GM12878 (cell line): ENCODE measurements around the gene CNGA1. TPM values are rescaled to one million over a fixed set of nuclear protein-coding genes. Genes with fewer than 3 reads are reported as not detected.
A peak's percentile ranks its signal among the peaks of the same experiment; 100 is the strongest.

ENCODE experiments used
- BCL11A ChIP-seq: IDR thresholded peaks from 2 replicates; pipeline ENCODE4 v1.6.1; 2011; ENCODE audit warnings: low read depth, low read length
- CBX5 ChIP-seq: sonication (generic); IDR thresholded peaks from 2 replicates; pipeline ENCODE4 v1.6.1; 2016; ENCODE audit warnings: low read depth, moderate library complexity, mild to moderate bottlenecking, inconsistent platforms
- CEBPB ChIP-seq, 2 experiments: fragments of 150-350 bp in 1 of 2; IDR thresholded peaks; 2 replicates each; pipeline ENCODE4 v1.6.1; 2012 to 2014; ENCODE audit warnings: low read depth in 2 of 2, low read length in 2 of 2, borderline replicate concordance in 1 of 2, inconsistent platforms in 1 of 2
- CHD2 ChIP-seq: IDR thresholded peaks from 2 replicates; pipeline ENCODE4 v1.6.1; 2011; ENCODE audit warnings: low read depth, low read length, improper control_type of control experiment, borderline replicate concordance
- EGR1 ChIP-seq, 2 experiments: IDR thresholded peaks; 1 replicate in 1 of 2; 2 replicates in 1 of 2; pipeline ENCODE4 v1.6.1; 2011 to 2012; ENCODE audit warnings: low read depth in 2 of 2, low read length in 2 of 2, borderline replicate concordance in 1 of 2, mild to moderate bottlenecking in 1 of 2, moderate library complexity in 1 of 2
- EP300 ChIP-seq, 2 experiments: fragments of 150-350 bp in 1 of 2; IDR thresholded peaks; 2 replicates each; pipeline ENCODE4 v1.6.1; 2011 to 2012; ENCODE audit warnings: low read depth in 2 of 2, low read length in 2 of 2, borderline replicate concordance in 1 of 2, improper control_type of control experiment in 1 of 2, inconsistent platforms in 1 of 2; ENCODE audit not compliant: control insufficient read depth in 1 of 2
- HDAC6 ChIP-seq: fragments of 200-600 bp; sonication (generic); IDR thresholded peaks from one replicate; pipeline ENCODE4 v1.8.0; 2017; ENCODE audit warnings: antibody characterized with exemption; ENCODE audit not compliant: unreplicated experiment
- IKZF2 ChIP-seq, 2 experiments: fragments of 450-650 bp; IDR thresholded peaks; 2 replicates each; pipeline ENCODE4 v1.6.1; 2017; ENCODE audit warnings: mild to moderate bottlenecking in 2 of 2, moderate library complexity in 2 of 2
- KDM1A ChIP-seq: fragments of 200-600 bp; sonication (generic); IDR thresholded peaks from 2 replicates; pipeline ENCODE4 v1.6.1; 2016; ENCODE audit warnings: borderline replicate concordance
- MYC ChIP-seq: IDR thresholded peaks from 2 replicates; pipeline ENCODE4 v1.6.1; 2011; ENCODE audit warnings: mild to moderate bottlenecking, low read length, moderate library complexity, inconsistent platforms; ENCODE audit not compliant: insufficient read depth, insufficient replicate concordance, insufficient read length, severe bottlenecking
- NFXL1 ChIP-seq: fragments of 450-650 bp; IDR thresholded peaks from 2 replicates; pipeline ENCODE4 v1.6.1; 2017; ENCODE audit warnings: antibody characterized with exemption, mild to moderate bottlenecking, borderline replicate concordance
- NFYA ChIP-seq: IDR thresholded peaks from 2 replicates; pipeline ENCODE4 v1.6.1; 2011; ENCODE audit warnings: low read depth, mild to moderate bottlenecking, low read length, improper control_type of control experiment, borderline replicate concordance
- POLR2A ChIP-seq: IDR thresholded peaks from 2 replicates; pipeline ENCODE4 v1.6.1; 2011; ENCODE audit warnings: low read depth, mild to moderate bottlenecking, low read length
- POU2F2 ChIP-seq: IDR thresholded peaks from 3 replicates; pipeline ENCODE4 v1.6.1; 2011; ENCODE audit warnings: low read depth, mild to moderate bottlenecking, low read length, borderline replicate concordance
- SMAD1 ChIP-seq: fragments of 450-650 bp; IDR thresholded peaks from 2 replicates; pipeline ENCODE4 v1.6.1; 2018; ENCODE audit warnings: mild to moderate bottlenecking, low read depth; ENCODE audit not compliant: partially characterized antibody
- STAT3 ChIP-seq: IDR thresholded peaks from 2 replicates; pipeline ENCODE4 v1.6.1; 2011; ENCODE audit warnings: low read depth, low read length, improper control_type of control experiment
- USF1 ChIP-seq: IDR thresholded peaks from 2 replicates; pipeline ENCODE4 v1.6.1; 2011; ENCODE audit warnings: borderline replicate concordance, low read depth, mild to moderate bottlenecking, moderate library complexity, mixed read lengths, low read length; ENCODE audit not compliant: insufficient read depth; ENCODE audit errors: extremely low read length
- ZBED1 ChIP-seq: IDR thresholded peaks from 2 replicates; pipeline ENCODE4 v1.6.1; 2016; ENCODE audit warnings: borderline replicate concordance
- ZNF217 ChIP-seq: fragments of 450-650 bp; IDR thresholded peaks from 2 replicates; pipeline ENCODE4 v1.6.1; 2017; ENCODE audit warnings: antibody characterized with exemption, mild to moderate bottlenecking
- ZNF274 ChIP-seq: IDR thresholded peaks from one replicate; pipeline ENCODE4 v1.8.0; 2011; ENCODE audit not compliant: insufficient read length, insufficient read depth
- ZSCAN29 ChIP-seq: fragments of 450-650 bp; IDR thresholded peaks from 2 replicates; pipeline ENCODE4 v1.6.1; 2017; ENCODE audit warnings: mild to moderate bottlenecking, moderate library complexity
- polyA plus RNA-seq, 11 experiments: library from polyadenylated mRNA; depleted of rRNA in 4 of 11; unstranded in 6 of 11; stranded (reverse) in 5 of 11; fragments of >200 nt; fragmentation: Nextera tagmentation in 4 of 11; fragmentation: Illumina TruSeq in 1 of 11; extraction: Ambion mirVana in 4 of 11; extraction: Trizol in 1 of 11; gene quantifications; 1 replicate in 1 of 11; 2 replicates in 10 of 11; pipeline versions ENCODE4 v1.2.1 to v1.2.3, GENCODE V29; 2011 to 2016; ENCODE audit warnings: inconsistent platforms in 2 of 11, missing spikeins in 2 of 11, low read depth in 1 of 11
- total RNA-seq, 4 experiments: library from RNA; depleted of rRNA in 3 of 4; stranded (reverse); fragments of >200 nt in 3 of 4; fragmentation: Illumina TruSeq in 1 of 4; extraction: Trizol in 1 of 4; gene quantifications; 2 replicates each; pipeline versions ENCODE4 v1.2.1 to v1.2.3, GENCODE V29; 2013 to 2021
- TF ChIP-seq, protein P1 (sequence below): fragments of 450-650 bp; IDR thresholded peaks from 2 replicates; pipeline ENCODE4 v1.6.1; 2017; ENCODE audit warnings: mild to moderate bottlenecking, low read depth, inconsistent platforms; ENCODE audit not compliant: poor library complexity, severe bottlenecking
- TF ChIP-seq, protein P2 (sequence below): fragments of 450-650 bp; IDR thresholded peaks from 2 replicates; pipeline ENCODE4 v1.6.1; 2017; ENCODE audit warnings: mild to moderate bottlenecking, moderate library complexity
- TF ChIP-seq, protein P3 (sequence below): IDR thresholded peaks from 2 replicates; pipeline ENCODE4 v1.6.1; 2012; ENCODE audit warnings: low read depth, low read length, improper control_type of control experiment

Gene CNGA1
- total and polyA plus RNA-seq, 10 of the 15 experiments (the other 5 are each of a cell fraction or from before 2014, with no cell fraction given): 0.38 to 14.2 (median 5.1) TPM

DNA sequence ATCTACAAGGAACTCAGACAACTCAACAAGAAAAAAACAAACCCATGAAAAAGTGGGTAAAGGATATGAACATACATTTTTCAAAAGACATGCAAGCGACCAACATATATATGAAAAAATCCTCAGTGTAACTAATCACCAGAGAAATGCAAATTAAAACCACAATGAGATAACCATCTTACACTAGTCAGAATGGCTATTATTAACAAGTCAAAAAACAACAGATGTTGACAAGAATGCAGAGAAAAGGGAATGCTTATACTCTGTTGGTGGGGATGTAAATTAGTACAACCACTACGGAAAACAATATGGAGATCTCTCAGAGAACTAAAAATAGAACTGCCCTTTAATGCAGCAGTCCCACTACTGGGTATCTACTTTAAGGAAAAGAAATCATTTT lies 12.2 kb upstream of the CNGA1 start (continued):
- TF ChIP-seq MYC (no peak), ZSCAN29 (no peak), IKZF2 (IDR thresholded peaks at IDR 0.05) (peak; percentile 12 to 47; a peak in 2 of 4 replicates), CHD2 (no peak), NFYA (no peak), CBX5 (no peak), ZNF274 (no peak), USF1 (no peak), POLR2A (no peak), EGR1 (IDR thresholded peaks at IDR 0.05; ENCODE audit: borderline replicate concordance in 1 of 2, low read depth in 2 of 2, low read length in 2 of 2) (no peak), BCL11A (no peak), KDM1A (no peak), ZBED1 (peak; percentile 59; the same call in 1 of the 2 replicates), STAT3 (no peak), EP300 (IDR thresholded peaks at IDR 0.05; ENCODE audit: borderline replicate concordance in 1 of 2, control insufficient read depth in 1 of 2, low read depth in 2 of 2, low read length in 2 of 2) (no peak), ZNF217 (0 out of 2 replicates have a peak, but pooled peaks have one; percentile 22), HDAC6 (no peak), SMAD1 (no peak), NFXL1 (no peak), CEBPB (IDR thresholded peaks at IDR 0.05; ENCODE audit: borderline replicate concordance in 1 of 2, low read depth in 2 of 2, low read length in 2 of 2) (no peak), POU2F2 (peak; percentile 70; the same call in 2 of the 3 replicates)
- TF ChIP-seq, protein P1, sequence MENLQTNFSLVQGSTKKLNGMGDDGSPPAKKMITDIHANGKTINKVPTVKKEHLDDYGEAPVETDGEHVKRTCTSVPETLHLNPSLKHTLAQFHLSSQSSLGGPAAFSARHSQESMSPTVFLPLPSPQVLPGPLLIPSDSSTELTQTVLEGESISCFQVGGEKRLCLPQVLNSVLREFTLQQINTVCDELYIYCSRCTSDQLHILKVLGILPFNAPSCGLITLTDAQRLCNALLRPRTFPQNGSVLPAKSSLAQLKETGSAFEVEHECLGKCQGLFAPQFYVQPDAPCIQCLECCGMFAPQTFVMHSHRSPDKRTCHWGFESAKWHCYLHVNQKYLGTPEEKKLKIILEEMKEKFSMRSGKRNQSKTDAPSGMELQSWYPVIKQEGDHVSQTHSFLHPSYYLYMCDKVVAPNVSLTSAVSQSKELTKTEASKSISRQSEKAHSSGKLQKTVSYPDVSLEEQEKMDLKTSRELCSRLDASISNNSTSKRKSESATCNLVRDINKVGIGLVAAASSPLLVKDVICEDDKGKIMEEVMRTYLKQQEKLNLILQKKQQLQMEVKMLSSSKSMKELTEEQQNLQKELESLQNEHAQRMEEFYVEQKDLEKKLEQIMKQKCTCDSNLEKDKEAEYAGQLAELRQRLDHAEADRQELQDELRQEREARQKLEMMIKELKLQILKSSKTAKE: no peak
- TF ChIP-seq, protein P2, sequence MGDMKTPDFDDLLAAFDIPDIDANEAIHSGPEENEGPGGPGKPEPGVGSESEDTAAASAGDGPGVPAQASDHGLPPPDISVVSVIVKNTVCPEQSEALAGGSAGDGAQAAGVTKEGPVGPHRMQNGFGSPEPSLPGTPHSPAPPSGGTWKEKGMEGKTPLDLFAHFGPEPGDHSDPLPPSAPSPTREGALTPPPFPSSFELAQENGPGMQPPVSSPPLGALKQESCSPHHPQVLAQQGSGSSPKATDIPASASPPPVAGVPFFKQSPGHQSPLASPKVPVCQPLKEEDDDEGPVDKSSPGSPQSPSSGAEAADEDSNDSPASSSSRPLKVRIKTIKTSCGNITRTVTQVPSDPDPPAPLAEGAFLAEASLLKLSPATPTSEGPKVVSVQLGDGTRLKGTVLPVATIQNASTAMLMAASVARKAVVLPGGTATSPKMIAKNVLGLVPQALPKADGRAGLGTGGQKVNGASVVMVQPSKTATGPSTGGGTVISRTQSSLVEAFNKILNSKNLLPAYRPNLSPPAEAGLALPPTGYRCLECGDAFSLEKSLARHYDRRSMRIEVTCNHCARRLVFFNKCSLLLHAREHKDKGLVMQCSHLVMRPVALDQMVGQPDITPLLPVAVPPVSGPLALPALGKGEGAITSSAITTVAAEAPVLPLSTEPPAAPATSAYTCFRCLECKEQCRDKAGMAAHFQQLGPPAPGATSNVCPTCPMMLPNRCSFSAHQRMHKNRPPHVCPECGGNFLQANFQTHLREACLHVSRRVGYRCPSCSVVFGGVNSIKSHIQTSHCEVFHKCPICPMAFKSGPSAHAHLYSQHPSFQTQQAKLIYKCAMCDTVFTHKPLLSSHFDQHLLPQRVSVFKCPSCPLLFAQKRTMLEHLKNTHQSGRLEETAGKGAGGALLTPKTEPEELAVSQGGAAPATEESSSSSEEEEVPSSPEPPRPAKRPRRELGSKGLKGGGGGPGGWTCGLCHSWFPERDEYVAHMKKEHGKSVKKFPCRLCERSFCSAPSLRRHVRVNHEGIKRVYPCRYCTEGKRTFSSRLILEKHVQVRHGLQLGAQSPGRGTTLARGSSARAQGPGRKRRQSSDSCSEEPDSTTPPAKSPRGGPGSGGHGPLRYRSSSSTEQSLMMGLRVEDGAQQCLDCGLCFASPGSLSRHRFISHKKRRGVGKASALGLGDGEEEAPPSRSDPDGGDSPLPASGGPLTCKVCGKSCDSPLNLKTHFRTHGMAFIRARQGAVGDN: no peak
- TF ChIP-seq, protein P3, sequence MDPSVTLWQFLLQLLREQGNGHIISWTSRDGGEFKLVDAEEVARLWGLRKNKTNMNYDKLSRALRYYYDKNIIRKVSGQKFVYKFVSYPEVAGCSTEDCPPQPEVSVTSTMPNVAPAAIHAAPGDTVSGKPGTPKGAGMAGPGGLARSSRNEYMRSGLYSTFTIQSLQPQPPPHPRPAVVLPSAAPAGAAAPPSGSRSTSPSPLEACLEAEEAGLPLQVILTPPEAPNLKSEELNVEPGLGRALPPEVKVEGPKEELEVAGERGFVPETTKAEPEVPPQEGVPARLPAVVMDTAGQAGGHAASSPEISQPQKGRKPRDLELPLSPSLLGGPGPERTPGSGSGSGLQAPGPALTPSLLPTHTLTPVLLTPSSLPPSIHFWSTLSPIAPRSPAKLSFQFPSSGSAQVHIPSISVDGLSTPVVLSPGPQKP: no peak
